Astrocyte (in vitro differentiated cells and primary cell): Measurements from ENCODE around the gene CEP131. TPM values are rescaled to one million over a fixed set of nuclear protein-coding genes. Genes with fewer than 3 reads are reported as not detected.
A peak's percentile ranks its signal among the peaks of the same experiment; 100 is the strongest.

ENCODE experiments used
- DNase-seq: peaks from one replicate; pipeline ENCODE4 v3.0.0-alpha.2; 2010; ENCODE audit warnings: low read depth
- FAIRE-seq: peaks from 2 replicates; lab custom pipeline; 2011; peaks lifted over from hg19 to GRCh38; lab: Jason Lieb, UNC
- H2AFZ ChIP-seq: 2 replicates; pipeline ENCODE4 v1.6.0; 2012; ENCODE audit warnings: low read depth, low read length, inconsistent platforms
- H3K27ac ChIP-seq: 2 replicates; pipeline ENCODE4 v1.5.1; 2011; ENCODE audit warnings: low read depth, low read length, inconsistent platforms
- H3K27me3 ChIP-seq: 2 replicates; pipeline ENCODE4 v1.6.0; 2011; ENCODE audit warnings: low read length, inconsistent platforms; ENCODE audit not compliant: insufficient read depth
- H3K36me3 ChIP-seq: 2 replicates; pipeline ENCODE4 v1.5.1; 2011; ENCODE audit warnings: low read length, inconsistent platforms; ENCODE audit not compliant: insufficient read depth
- H3K4me1 ChIP-seq: 2 replicates; pipeline ENCODE4 v1.5.1; 2011; ENCODE audit warnings: low read length, inconsistent platforms; ENCODE audit not compliant: insufficient read depth
- H3K4me2 ChIP-seq: 2 replicates; pipeline ENCODE4 v1.6.0; 2012; ENCODE audit warnings: low read length, inconsistent platforms
- H3K4me3 ChIP-seq: 2 replicates; pipeline ENCODE4 v1.5.1; 2011; ENCODE audit warnings: low read depth, mild to moderate bottlenecking, low read length, inconsistent platforms; ENCODE audit not compliant: insufficient read depth
- H3K79me2 ChIP-seq: 2 replicates; pipeline ENCODE4 v1.6.0; 2012; ENCODE audit warnings: mild to moderate bottlenecking, low read length, inconsistent platforms; ENCODE audit not compliant: insufficient read depth
- H3K9ac ChIP-seq: 2 replicates; pipeline ENCODE4 v1.6.0; 2012; ENCODE audit warnings: mild to moderate bottlenecking, low read length, inconsistent platforms
- H3K9me3 ChIP-seq: 2 replicates; pipeline ENCODE4 v1.5.1; 2012; ENCODE audit warnings: low read depth, mild to moderate bottlenecking, low read length, inconsistent platforms; ENCODE audit not compliant: insufficient read depth
- H4K20me1 ChIP-seq: 2 replicates; pipeline ENCODE4 v1.6.0; 2012; ENCODE audit warnings: low read length, inconsistent platforms; ENCODE audit not compliant: insufficient read depth
- H3K27ac Mint-ChIP-seq: one replicate; pipeline ENCODE4 v1.8.0; 2021; ENCODE audit warnings: mild to moderate bottlenecking, mixed read lengths; ENCODE audit not compliant: unreplicated experiment
- H3K27me3 Mint-ChIP-seq: one replicate; pipeline ENCODE4 v1.8.0; 2021; ENCODE audit warnings: low read depth, mixed read lengths; ENCODE audit not compliant: unreplicated experiment
- H3K36me3 Mint-ChIP-seq: one replicate; pipeline ENCODE4 v1.8.0; 2021; ENCODE audit warnings: low read depth, mixed read lengths; ENCODE audit not compliant: unreplicated experiment
- H3K4me1 Mint-ChIP-seq: one replicate; pipeline ENCODE4 v1.8.0; 2021; ENCODE audit warnings: low read depth, mixed read lengths; ENCODE audit not compliant: unreplicated experiment
- H3K4me3 Mint-ChIP-seq: one replicate; pipeline ENCODE4 v1.8.0; 2021; ENCODE audit warnings: mild to moderate bottlenecking, moderate library complexity, mixed read lengths; ENCODE audit not compliant: unreplicated experiment
- H3K9me3 Mint-ChIP-seq: one replicate; pipeline ENCODE4 v1.8.0; 2021; ENCODE audit warnings: mild to moderate bottlenecking, mixed read lengths; ENCODE audit not compliant: unreplicated experiment
- EZH2 ChIP-seq: IDR thresholded peaks from 2 replicates; pipeline ENCODE4 v1.6.1; 2012; ENCODE audit warnings: mild to moderate bottlenecking, low read length, inconsistent platforms; ENCODE audit not compliant: insufficient read depth
- total RNA-seq: library from RNA; stranded (reverse); gene quantifications from 2 replicates; pipeline ENCODE4 v1.2.1, GENCODE V29; 2021
- TF ChIP-seq, protein P1 (sequence below): IDR thresholded peaks from 2 replicates; pipeline ENCODE4 v1.5.1; 2011; ENCODE audit warnings: low read depth, mild to moderate bottlenecking, inconsistent platforms, low read length, moderate library complexity; ENCODE audit not compliant: insufficient read depth

Gene CEP131
- total RNA-seq, 1 donor from 2014 or later: 5.8 TPM

DNA sequence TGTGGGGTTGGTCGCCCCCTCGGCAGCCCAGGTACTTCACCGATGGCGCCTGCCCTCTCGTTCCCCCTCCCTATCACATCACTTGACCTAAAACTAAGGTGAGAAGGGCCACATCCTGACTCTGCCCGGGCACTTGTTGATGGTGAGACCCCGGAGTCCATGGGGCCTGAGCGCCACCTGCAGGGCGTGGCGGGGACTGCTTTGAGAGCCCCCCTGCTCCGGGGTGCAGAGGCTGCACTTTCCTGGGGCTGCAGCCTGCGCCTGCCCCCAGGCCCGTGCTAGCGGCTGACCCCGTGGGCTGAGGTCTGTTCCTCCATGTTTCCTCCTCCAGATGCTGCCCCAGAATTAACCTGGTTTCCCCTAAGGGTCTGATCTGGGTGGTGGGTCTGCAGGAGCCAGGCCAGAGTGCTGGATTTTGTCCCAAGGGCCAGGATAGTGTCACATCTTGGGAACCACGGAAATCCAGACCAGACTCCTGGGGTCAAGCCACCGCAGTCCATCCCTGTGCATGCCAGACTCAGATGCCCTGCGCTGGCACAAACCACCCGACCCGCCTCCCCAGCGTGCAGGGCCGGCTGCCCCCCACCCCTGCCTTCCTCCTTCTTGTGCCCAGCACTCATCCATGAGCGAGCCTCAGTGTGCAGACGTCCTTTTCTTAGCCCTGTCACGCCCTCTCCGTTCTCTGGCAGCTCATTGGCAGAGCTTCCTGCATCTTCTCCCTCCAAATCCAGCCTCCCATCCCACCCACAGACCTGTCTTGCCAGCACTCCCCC is 19.1 kb upstream of the CEP131 start:
- no peak overlapping the region for H3K9ac ChIP-seq
- peaks cover 50% of the 10 kb centered on the region for H3K79me2 ChIP-seq
- H3K36me3 ChIP-seq: peaks cover 4% of the 10 kb centered on the region
- no peak for FAIRE-seq
- Mint-ChIP-seq H3K36me3 (peaks cover 5% of the 10 kb centered on the region), H3K27me3 (no peaks in the 10 kb centered on the region), H3K9me3 (no peaks in the 10 kb centered on the region), H3K27ac (peak overlapping the region; percentile 53), H3K4me1 (peaks cover 14% of the 10 kb centered on the region), H3K4me3 (no peak overlapping the region)
- no peaks in the 10 kb centered on the region for H3K9me3 ChIP-seq
- no peaks in the 10 kb centered on the region for H3K27me3 ChIP-seq
- H3K4me3 ChIP-seq: no peak overlapping the region
- peaks cover 24% of the 10 kb centered on the region for H3K4me1 ChIP-seq
- H2AFZ ChIP-seq: no peak overlapping the region
- TF ChIP-seq EZH2: no peak
- TF ChIP-seq, protein P1, sequence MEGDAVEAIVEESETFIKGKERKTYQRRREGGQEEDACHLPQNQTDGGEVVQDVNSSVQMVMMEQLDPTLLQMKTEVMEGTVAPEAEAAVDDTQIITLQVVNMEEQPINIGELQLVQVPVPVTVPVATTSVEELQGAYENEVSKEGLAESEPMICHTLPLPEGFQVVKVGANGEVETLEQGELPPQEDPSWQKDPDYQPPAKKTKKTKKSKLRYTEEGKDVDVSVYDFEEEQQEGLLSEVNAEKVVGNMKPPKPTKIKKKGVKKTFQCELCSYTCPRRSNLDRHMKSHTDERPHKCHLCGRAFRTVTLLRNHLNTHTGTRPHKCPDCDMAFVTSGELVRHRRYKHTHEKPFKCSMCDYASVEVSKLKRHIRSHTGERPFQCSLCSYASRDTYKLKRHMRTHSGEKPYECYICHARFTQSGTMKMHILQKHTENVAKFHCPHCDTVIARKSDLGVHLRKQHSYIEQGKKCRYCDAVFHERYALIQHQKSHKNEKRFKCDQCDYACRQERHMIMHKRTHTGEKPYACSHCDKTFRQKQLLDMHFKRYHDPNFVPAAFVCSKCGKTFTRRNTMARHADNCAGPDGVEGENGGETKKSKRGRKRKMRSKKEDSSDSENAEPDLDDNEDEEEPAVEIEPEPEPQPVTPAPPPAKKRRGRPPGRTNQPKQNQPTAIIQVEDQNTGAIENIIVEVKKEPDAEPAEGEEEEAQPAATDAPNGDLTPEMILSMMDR: peak; percentile 54
- H4K20me1 ChIP-seq: peaks cover 51% of the 10 kb centered on the region
- no peak overlapping the region for H3K4me2 ChIP-seq
- DNase-seq: no peak
- H3K27ac ChIP-seq: no peak overlapping the region

DNA sequence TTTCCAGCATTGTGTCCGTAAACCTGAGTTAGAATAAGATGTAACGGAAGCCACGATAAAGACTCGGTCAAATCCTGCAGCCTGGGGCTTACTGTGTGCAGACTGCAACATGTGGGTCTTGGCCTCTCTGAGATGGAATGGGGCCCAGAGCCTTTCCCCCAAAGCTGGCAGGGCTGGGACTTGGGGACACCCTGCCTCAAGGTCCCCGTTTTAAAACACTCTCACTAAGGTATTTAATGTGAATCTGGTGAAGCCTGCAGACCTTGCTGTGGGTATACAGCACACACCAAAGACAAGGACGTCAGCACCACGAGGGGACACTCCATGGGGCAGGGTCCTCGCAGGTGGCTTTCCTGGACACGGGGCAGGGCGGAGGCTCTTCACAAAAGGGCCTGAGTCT is 18.4 kb upstream of the CEP131 start:
- TF ChIP-seq EZH2: no peak
- TF ChIP-seq, protein P1: no peak
- Histone ChIP-seq H3K27ac (no peak overlapping the region), H3K9ac (no peak overlapping the region), H4K20me1 (peaks cover 47% of the 10 kb centered on the region), H3K79me2 (peaks cover 53% of the 10 kb centered on the region), H3K27me3 (no peaks in the 10 kb centered on the region), H2AFZ (no peak overlapping the region), H3K4me1 (peaks cover 24% of the 10 kb centered on the region), H3K4me2 (no peak overlapping the region), H3K9me3 (no peaks in the 10 kb centered on the region), H3K36me3 (peaks cover 4% of the 10 kb centered on the region), H3K4me3 (no peak overlapping the region)
- peaks cover 14% of the 10 kb centered on the region for H3K4me1 Mint-ChIP-seq
- FAIRE-seq: no peak
- peaks cover 5% of the 10 kb centered on the region for H3K36me3 Mint-ChIP-seq
- H3K9me3 Mint-ChIP-seq: no peaks in the 10 kb centered on the region
- H3K4me3 Mint-ChIP-seq: peak overlapping the region; percentile 97
- H3K27ac Mint-ChIP-seq: no peak overlapping the region
- no peaks in the 10 kb centered on the region for H3K27me3 Mint-ChIP-seq
- no peak for DNase-seq

DNA sequence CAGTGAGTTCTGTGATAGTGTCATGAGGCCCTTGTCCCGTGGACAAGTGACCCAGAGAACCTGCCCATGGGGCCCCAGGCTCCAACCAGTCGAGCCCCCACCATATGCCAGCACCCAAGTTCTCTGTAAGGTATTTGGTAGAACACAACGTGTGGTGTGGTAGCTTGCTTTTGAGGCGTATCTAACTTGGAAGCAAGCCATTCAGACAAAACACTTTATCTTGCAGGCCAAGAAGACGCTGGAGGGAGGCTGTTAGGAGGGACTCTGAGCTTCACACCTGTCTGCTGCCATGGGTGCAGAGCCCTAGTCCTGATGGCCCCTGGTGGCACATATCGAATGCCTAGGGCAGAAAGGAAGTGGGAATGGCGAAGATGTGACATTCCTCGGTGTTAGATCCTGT is 18.0 kb upstream of the CEP131 start:
- Mint-ChIP-seq H3K4me1 (peaks cover 14% of the 10 kb centered on the region), H3K4me3 (peak overlapping the region; percentile 97), H3K36me3 (peaks cover 4% of the 10 kb centered on the region), H3K27ac (peak overlapping the region; percentile 66), H3K9me3 (no peaks in the 10 kb centered on the region), H3K27me3 (no peaks in the 10 kb centered on the region)
- H3K27ac ChIP-seq: no peak overlapping the region
- no peaks in the 10 kb centered on the region for H3K27me3 ChIP-seq
- peak overlapping the region; percentile 95 for H3K4me2 ChIP-seq
- no peak overlapping the region for H3K4me3 ChIP-seq
- H4K20me1 ChIP-seq: peaks cover 47% of the 10 kb centered on the region
- peaks cover 24% of the 10 kb centered on the region for H3K4me1 ChIP-seq
- H2AFZ ChIP-seq: no peak overlapping the region
- no peak overlapping the region for H3K9ac ChIP-seq
- no peaks in the 10 kb centered on the region for H3K9me3 ChIP-seq
- TF ChIP-seq EZH2: no peak
- TF ChIP-seq, protein P1: no peak
- no peak for DNase-seq
- peaks cover 57% of the 10 kb centered on the region for H3K79me2 ChIP-seq
- peaks cover 4% of the 10 kb centered on the region for H3K36me3 ChIP-seq
- FAIRE-seq: no peak
